ENCODE measurements around the gene CDH6.

DNA sequence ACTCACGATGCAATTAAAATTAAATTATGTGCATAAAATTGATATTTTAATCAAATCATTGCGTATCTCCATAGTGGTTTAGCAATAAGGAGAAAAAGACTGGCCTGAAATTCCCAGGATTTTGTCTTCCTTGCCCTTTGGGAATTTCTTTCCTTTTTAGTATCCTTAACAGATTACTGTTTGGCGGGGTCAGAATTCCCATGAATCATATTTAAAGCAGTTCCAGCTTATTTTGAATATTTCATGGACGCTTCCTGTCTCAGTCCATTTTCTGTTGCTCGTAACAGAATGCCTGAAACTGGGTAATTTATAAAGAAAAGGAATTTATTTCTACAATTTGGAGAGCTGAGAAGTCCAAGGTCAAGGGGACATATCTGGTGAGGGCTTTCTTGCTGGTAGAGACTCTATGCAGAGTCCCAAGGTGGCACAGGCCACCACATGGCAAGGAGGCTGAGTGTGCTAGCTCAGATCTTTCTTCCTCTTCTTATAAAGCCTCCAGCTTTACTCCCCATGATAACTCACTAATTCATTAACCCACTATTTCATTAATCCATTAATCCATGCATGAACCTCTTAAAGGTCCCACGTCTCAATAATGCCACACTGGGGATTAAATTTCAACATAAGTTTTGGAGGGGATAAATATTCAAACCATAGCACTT lies 37.8 kb downstream of the CDH6 start:
- TF ChIP-seq POLR2A (IDR thresholded peaks at IDR 0.05) (no peak), EP300 (IDR thresholded peaks at IDR 0.05) (no peak)
- TF ChIP-seq, protein P1, sequence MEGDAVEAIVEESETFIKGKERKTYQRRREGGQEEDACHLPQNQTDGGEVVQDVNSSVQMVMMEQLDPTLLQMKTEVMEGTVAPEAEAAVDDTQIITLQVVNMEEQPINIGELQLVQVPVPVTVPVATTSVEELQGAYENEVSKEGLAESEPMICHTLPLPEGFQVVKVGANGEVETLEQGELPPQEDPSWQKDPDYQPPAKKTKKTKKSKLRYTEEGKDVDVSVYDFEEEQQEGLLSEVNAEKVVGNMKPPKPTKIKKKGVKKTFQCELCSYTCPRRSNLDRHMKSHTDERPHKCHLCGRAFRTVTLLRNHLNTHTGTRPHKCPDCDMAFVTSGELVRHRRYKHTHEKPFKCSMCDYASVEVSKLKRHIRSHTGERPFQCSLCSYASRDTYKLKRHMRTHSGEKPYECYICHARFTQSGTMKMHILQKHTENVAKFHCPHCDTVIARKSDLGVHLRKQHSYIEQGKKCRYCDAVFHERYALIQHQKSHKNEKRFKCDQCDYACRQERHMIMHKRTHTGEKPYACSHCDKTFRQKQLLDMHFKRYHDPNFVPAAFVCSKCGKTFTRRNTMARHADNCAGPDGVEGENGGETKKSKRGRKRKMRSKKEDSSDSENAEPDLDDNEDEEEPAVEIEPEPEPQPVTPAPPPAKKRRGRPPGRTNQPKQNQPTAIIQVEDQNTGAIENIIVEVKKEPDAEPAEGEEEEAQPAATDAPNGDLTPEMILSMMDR (IDR thresholded peaks at IDR 0.05) = no peak
